Colonic mucosa (tissue), 4 donors: ENCODE measurements around the gene NTRK2. TPM values are rescaled to one million over a fixed set of nuclear protein-coding genes. Genes with fewer than 3 reads are reported as not detected.

Experiments
- DNase-seq: peaks from one replicate; pipeline ENCODE4 v3.0.0-alpha.2; 2020
- H3K27ac ChIP-seq: fragments of 200-600 bp; one replicate; pipeline ENCODE4 v1.8.0; 2021
- H3K27me3 ChIP-seq: fragments of 200-600 bp; one replicate; pipeline ENCODE4 v1.8.0; 2021
- H3K36me3 ChIP-seq: fragments of 200-600 bp; one replicate; pipeline ENCODE4 v1.8.0; 2021
- H3K4me1 ChIP-seq: fragments of 200-600 bp; one replicate; pipeline ENCODE4 v1.8.0; 2021; ENCODE audit warnings: mild to moderate bottlenecking
- H3K4me3 ChIP-seq: fragments of 200-600 bp; one replicate; pipeline ENCODE4 v1.8.0; 2021
- H3K9ac ChIP-seq, 2 donors: one replicate each; pipeline ENCODE4 v1.7.0; 2013; ENCODE audit warnings: control low read depth in 2 of 2, low read depth in 2 of 2, low read length in 2 of 2
- H3K9me3 ChIP-seq: fragments of 200-600 bp; one replicate; pipeline ENCODE4 v1.8.0; 2021
- CTCF ChIP-seq: fragments of 200-600 bp; IDR thresholded peaks from one replicate; pipeline ENCODE4 v1.8.0; 2022; ENCODE audit warnings: antibody characterized with exemption, mild to moderate bottlenecking
- intact Hi-C: fragments of 100-400 bp; cut with DNase I; formaldehyde crosslinking; loops from one replicate; pipeline ENCODE4 v1.14.1; 2022
- total RNA-seq, 2 donors: library from RNA; stranded (reverse); fragmentation: NEBNext Ultra II Directional in 1 of 2; extraction: Animal tissue kit (Norgen Biotek cat#: 25700) in 1 of 2; gene quantifications; one replicate each; pipeline ENCODE4 v1.2.1, GENCODE V29; 2021
- donor health status: healthy.
- donor health status: DM: no; HTN: no; CAD: no.
- donor health status: DM: no; HTN: no; CAD: no.

NTRK2 gene
- total RNA-seq, 2 donors from 2014 or later = 0.52 to 2.3 TPM

- H3K4me1 ChIP-seq = no peaks in the 10 kb centered on the region
- TF ChIP-seq CTCF = no peak
Measured at GRCh38 chr9:85014292-85014691, 344.8 kb downstream of the NTRK2 start.

DNA sequence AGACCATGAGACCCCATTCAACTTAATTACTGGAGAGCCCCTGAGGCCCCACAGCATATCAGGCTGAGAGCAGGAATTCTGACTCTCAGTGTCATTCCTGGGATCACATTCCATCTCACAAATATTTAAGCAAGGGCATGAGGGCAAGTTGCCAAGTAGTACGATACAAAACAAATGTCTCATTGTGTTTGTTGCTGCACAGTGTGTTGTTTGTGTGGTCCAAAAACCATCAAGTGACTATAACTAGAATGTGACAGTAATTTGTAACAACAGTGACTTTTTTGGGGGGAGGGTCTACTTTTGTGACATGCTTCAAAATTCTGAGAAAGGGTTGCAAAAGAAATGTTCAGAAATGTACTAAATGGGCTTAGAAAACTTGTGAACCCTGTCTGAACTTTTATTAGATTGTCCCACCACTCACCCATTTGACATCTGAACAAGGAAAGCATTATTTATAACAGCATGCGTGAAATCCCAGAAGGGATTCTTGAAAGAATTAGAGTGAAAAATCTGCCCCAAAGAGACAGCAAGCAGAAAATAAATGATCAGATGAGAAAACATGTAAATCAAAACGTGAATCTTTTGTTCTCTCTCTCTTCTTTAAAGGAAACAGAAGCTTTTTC, 347.0 kb downstream of the NTRK2 start:
- intact Hi-C loops = no loop called here
- no peak overlapping the region for H3K9ac ChIP-seq
- no peak for DNase-seq
- H3K4me1 ChIP-seq = no peaks in the 10 kb centered on the region
- no peaks in the 10 kb centered on the region for H3K9me3 ChIP-seq
- no peaks in the 10 kb centered on the region for H3K27me3 ChIP-seq
- TF ChIP-seq CTCF = no peak
- H3K27ac ChIP-seq = no peak overlapping the region
- no peak overlapping the region for H3K4me3 ChIP-seq
- H3K36me3 ChIP-seq = no peaks in the 10 kb centered on the region

More at GRCh38 chr9:85014292-85014691, 344.8 kb downstream of the NTRK2 start:
- Histone ChIP-seq H3K27ac (no peak overlapping the region), H3K4me3 (no peak overlapping the region), H3K9me3 (no peaks in the 10 kb centered on the region), H3K9ac (no peak overlapping the region), H3K36me3 (no peaks in the 10 kb centered on the region), H3K27me3 (no peaks in the 10 kb centered on the region)
- no peak for DNase-seq
- intact Hi-C loops = no loop called here

DNA sequence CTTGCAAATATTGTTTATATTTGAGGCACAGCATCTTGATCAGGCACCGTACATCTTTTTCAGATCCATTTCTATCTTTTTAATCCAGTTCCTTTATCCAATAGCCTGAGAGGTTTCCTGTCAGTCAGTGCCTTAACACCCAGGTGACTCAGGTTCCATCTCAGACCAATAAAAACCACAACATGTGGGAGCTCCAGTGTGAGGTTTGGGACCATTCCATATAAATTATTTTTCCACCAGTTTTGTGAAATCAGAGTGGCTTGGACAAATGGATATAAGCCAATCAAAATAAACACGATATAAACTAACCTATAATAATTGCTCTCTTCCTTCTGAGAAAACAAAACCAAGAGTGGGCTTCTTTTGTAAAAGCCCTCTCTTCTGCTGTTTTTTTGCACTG, 351.3 kb downstream of the NTRK2 start:
- TF ChIP-seq CTCF = no peak
- Histone ChIP-seq H3K9me3 (no peaks in the 10 kb centered on the region), H3K27me3 (no peaks in the 10 kb centered on the region), H3K4me3 (no peak overlapping the region), H3K27ac (no peak overlapping the region), H3K4me1 (no peaks in the 10 kb centered on the region), H3K36me3 (no peaks in the 10 kb centered on the region), H3K9ac (no peak overlapping the region)
- DNase-seq = no peak
- intact Hi-C loops = no loop called here

DNA sequence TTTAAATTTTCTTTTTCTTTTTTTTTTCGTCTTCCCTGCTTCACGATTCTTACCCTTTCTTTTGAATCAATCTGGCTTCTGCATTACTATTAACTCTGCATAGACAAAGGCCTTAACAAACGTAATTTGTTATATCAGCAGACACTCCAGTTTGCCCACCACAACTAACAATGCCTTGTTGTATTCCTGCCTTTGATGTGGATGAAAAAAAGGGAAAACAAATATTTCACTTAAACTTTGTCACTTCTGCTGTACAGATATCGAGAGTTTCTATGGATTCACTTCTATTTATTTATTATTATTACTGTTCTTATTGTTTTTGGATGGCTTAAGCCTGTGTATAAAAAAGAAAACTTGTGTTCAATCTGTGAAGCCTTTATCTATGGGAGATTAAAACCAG, 352.2 kb downstream of the NTRK2 start:
- intact Hi-C loops = no loop called here
- no peak for DNase-seq
- no peaks in the 10 kb centered on the region for H3K27me3 ChIP-seq
- H3K27ac ChIP-seq = no peak overlapping the region
- no peaks in the 10 kb centered on the region for H3K4me1 ChIP-seq
- no peak overlapping the region for H3K4me3 ChIP-seq
- no peak overlapping the region for H3K9ac ChIP-seq
- TF ChIP-seq CTCF = no peak
- H3K36me3 ChIP-seq = no peaks in the 10 kb centered on the region
- H3K9me3 ChIP-seq = no peaks in the 10 kb centered on the region

- no peaks in the 10 kb centered on the region for H3K36me3 ChIP-seq
- no peak overlapping the region for H3K4me3 ChIP-seq
- no peak overlapping the region for H3K27ac ChIP-seq
- H3K9ac ChIP-seq = no peak overlapping the region
- H3K27me3 ChIP-seq = no peaks in the 10 kb centered on the region
- H3K9me3 ChIP-seq = no peaks in the 10 kb centered on the region
- TF ChIP-seq CTCF = no peak
- H3K4me1 ChIP-seq = no peaks in the 10 kb centered on the region
- intact Hi-C loops = no loop called here
- DNase-seq = no peak
Measured at GRCh38 chr9:85024374-85024773, 354.8 kb downstream of the NTRK2 start.
